Activated naive CD4-positive, alpha-beta T cell treated with anti-CD3 and anti-CD28 coated beads, Interleukin-2, amount 50 U/mL, for 24 hours (primary cell): ENCODE results near the gene BCR.

Experiments
- H3K27ac Mint-ChIP-seq: one replicate; pipeline ENCODE4 v1.8.0; 2021; ENCODE audit warnings: mild to moderate bottlenecking, mixed read lengths
- H3K27me3 Mint-ChIP-seq: one replicate; pipeline ENCODE4 v1.8.0; 2021; ENCODE audit warnings: mixed read lengths
- H3K36me3 Mint-ChIP-seq: one replicate; pipeline ENCODE4 v1.8.0; 2021; ENCODE audit warnings: mixed read lengths
- H3K4me1 Mint-ChIP-seq: one replicate; pipeline ENCODE4 v1.8.0; 2021; ENCODE audit warnings: mixed read lengths
- H3K4me3 Mint-ChIP-seq: one replicate; pipeline ENCODE4 v1.8.0; 2021; ENCODE audit warnings: mild to moderate bottlenecking, mixed read lengths
- H3K9me3 Mint-ChIP-seq: one replicate; pipeline ENCODE4 v1.8.0; 2021; ENCODE audit warnings: mixed read lengths

BCR gene

DNA sequence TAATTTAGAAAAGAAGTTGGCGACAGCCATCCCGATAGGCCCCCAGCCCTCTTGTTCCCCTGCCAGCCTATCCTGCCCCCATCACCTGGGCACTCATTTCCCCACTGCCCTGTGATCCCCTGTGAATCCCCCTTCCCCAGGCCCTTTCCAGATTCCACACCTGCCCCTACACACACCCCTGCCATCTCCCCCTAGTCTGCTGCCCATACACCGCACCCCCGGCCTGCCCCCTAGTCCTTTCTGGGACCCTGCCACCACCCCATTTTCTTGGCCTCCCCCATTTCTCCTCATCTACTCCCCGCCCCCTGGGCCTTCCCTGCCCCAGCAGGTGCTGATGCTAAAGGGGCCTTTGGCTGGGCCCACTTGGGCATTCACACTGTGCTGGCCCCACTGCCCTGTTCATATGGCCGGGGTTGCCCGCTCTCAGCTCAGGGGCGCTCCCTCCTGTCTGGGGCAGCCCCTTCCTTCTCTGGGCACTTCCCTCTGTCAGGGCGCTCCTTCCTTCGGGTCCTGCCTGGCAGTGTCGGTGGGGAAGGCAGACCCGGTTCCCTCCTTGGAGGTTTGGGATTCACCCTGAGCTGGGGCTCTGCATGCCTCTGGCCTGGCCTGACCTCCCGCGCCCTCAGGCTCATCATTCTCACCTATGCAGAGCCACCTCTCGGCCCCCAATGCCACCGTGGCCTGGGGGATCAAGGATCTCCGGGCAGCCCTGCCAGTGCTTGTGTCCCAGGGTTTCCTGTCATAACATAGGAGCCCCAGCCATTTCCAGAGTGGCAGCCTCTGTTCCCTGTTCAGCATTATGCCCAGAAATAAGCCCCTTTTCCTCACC, 108.2 kb downstream of the BCR start:
- Mint-ChIP-seq H3K4me3 (no peak overlapping the region), H3K27me3 (no peaks in the 10 kb centered on the region), H3K27ac (no peak overlapping the region), H3K4me1 (no peaks in the 10 kb centered on the region), H3K9me3 (no peaks in the 10 kb centered on the region), H3K36me3 (peaks cover 4% of the 10 kb centered on the region)

DNA sequence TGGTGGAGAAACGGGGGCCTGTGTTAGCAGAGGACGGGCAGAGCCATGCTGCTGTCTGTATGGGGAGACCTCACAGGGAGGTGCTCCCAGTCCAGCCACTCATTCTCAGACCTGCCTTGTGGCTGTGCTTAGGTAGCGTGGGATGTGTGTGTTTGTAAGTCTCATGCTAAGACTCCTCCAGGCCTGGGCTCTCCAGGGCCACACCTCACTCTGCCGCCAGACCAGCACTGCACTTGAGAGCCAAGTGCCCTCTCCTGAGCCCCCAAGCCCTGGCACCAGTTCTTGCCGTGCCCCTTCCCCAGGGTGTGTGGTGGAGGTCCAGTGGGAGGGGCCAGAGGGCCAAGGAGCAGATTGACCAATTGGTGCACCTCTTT, 108.8 kb downstream of the BCR start:
- Mint-ChIP-seq H3K27ac (no peak overlapping the region), H3K36me3 (peaks cover 4% of the 10 kb centered on the region), H3K4me1 (no peaks in the 10 kb centered on the region)

DNA sequence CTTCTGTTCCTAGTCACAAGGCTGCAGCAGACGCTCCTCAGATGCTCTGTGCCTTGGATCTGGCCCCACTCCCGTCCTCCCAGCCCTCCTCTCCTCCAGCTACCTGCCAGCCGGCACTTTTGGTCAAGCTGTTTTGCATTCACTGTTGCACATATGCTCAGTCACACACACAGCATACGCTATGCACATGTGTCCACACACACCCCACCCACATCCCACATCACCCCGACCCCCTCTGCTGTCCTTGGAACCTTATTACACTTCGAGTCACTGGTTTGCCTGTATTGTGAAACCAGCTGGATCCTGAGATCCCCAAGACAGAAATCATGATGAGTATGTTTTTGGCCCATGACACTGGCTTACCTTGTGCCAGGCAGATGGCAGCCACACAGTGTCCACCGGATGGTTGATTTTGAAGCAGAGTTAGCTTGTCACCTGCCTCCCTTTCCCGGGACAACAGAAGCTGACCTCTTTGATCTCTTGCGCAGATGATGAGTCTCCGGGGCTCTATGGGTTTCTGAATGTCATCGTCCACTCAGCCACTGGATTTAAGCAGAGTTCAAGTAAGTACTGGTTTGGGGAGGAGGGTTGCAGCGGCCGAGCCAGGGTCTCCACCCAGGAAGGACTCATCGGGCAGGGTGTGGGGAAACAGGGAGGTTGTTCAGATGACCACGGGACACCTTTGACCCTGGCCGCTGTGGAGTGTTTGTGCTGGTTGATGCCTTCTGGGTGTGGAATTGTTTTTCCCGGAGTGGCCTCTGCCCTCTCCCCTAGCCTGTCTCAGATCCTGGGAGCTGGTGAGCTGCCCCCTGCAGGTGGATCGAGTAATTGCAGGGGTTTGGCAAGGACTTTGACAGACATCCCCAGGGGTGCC, 109.8 kb downstream of the BCR start:
- peaks cover 4% of the 10 kb centered on the region for H3K36me3 Mint-ChIP-seq
- no peak overlapping the region for H3K27ac Mint-ChIP-seq
- H3K9me3 Mint-ChIP-seq, result no peaks in the 10 kb centered on the region
- H3K4me1 Mint-ChIP-seq, result no peaks in the 10 kb centered on the region
- no peak overlapping the region for H3K4me3 Mint-ChIP-seq
- no peaks in the 10 kb centered on the region for H3K27me3 Mint-ChIP-seq

More for the DNA sequence above, 108.8 kb downstream of the BCR start:
- H3K27me3 Mint-ChIP-seq, result no peaks in the 10 kb centered on the region
- H3K9me3 Mint-ChIP-seq, result no peaks in the 10 kb centered on the region
- no peak overlapping the region for H3K4me3 Mint-ChIP-seq

DNA sequence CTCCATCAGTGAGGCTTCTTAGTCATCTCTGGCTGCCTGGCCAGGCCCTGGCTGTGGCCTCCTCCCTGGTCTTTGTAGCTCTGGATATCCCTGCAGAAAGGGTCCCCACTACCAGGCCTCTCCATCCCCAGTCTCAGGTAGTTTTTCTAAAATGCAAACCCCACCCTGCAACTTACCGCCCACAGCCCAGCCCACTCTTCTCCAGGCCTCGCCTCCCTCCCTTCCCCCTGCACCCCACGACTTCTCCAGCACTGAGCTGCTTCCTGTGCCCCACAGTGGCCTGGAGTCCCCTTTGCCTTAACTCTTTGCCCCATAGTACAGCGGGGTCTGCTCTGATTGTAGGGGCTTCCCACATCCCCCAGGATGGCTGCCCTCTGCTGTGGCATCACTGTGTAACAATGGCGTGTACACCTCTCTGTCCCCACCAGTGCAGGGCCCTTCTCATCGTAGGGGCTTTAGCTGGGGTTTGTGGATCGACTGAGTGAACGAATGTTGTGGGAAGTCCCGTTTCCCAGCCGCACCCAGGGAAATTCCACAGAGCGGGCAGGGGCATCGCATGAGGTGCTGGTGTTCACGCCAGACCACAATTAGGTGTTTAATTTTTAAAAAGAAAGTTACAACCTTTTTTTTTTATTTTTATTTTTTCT, 111.6 kb downstream of the BCR start:
- no peak overlapping the region for H3K27ac Mint-ChIP-seq
- no peaks in the 10 kb centered on the region for H3K4me1 Mint-ChIP-seq
- H3K4me3 Mint-ChIP-seq, result no peak overlapping the region
- H3K9me3 Mint-ChIP-seq, result no peaks in the 10 kb centered on the region
- peaks cover 5% of the 10 kb centered on the region for H3K36me3 Mint-ChIP-seq
- H3K27me3 Mint-ChIP-seq, result no peaks in the 10 kb centered on the region

DNA sequence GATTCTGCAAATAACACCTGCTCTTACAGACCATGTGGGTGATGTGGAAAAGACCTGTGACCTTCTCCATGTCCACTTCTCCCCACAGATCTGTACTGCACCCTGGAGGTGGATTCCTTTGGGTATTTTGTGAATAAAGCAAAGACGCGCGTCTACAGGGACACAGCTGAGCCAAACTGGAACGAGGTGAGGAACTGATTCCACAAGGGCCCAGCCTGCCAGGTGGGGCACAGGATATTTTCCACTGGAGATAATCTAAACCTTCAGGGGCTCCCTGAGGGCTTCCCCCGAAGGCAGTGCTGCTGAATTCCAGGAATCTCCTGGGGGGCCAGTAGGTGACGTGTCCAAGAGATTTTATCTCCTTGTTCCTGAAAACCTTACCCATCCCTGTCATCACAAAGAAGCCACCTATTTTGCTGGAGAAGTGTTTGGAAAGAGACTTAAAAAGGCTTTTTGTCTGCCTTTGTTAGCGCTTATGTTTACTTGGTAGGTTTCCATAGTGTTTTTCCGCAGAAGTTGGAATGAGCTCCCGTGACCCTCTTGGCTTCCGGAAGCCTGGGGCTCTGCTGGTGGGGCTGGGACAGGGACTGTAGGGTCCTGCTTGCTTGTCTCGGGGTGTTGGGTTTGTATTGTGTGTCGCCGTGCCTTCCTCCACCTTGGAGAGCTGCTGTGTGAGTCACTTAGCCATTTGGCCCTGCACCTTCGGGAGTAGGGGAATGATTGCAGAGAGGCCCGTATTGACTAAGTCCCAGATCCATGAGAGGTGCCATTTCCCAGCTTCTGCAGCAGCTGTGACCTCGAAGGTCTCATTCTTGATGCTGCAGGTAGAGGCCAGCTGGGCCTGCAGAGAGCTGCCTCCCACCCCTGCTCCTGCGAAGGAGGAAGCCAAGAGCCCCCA, 112.4 kb downstream of the BCR start:
- Mint-ChIP-seq H3K9me3 (no peaks in the 10 kb centered on the region), H3K27me3 (no peaks in the 10 kb centered on the region), H3K4me1 (no peaks in the 10 kb centered on the region), H3K36me3 (peaks cover 5% of the 10 kb centered on the region), H3K4me3 (no peak overlapping the region), H3K27ac (no peak overlapping the region)

DNA sequence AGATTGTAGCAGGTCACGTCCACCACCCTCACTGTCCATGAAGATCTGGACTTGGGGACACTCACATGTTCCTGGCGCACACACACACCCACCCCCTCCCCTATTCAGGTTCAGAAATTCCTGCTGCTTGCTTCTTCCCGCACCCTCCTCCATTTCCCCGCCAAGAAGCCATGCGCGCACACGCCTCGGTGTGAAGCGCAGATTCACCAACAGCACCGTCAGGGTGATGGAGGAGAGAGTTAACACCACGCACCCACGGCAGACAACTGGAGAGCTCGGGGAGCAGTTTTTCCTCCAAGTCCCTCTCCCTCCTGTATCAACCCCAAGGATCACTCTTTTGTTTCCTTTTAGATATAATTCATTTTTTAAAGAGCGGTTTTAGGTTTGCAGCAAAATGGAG, 113.4 kb downstream of the BCR start:
- H3K27ac Mint-ChIP-seq, result no peak overlapping the region
- no peaks in the 10 kb centered on the region for H3K4me1 Mint-ChIP-seq
- H3K4me3 Mint-ChIP-seq, result no peak overlapping the region
- no peaks in the 10 kb centered on the region for H3K9me3 Mint-ChIP-seq
- peaks cover 5% of the 10 kb centered on the region for H3K36me3 Mint-ChIP-seq
- no peaks in the 10 kb centered on the region for H3K27me3 Mint-ChIP-seq

DNA sequence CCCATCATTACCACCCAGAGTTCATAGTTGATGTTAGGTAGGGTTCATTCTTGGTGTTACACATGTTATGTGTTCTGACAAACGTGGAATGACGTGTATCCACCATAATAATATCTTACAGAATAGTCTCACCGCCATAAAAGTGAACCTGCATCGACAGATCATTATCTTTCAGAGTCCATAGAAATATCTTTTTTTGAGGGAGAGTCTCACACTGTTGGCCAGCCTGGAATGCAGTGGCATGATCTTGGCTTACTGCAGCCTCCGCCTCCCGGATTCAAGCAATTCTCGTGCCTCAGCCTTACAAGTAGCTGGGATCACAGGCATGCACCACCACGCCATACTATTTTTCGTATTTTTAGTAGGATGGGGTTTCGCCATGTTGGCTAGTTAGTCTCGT, 113.9 kb downstream of the BCR start:
- Mint-ChIP-seq H3K27ac (no peak overlapping the region), H3K4me3 (no peak overlapping the region), H3K36me3 (peaks cover 5% of the 10 kb centered on the region), H3K4me1 (no peaks in the 10 kb centered on the region), H3K27me3 (no peaks in the 10 kb centered on the region), H3K9me3 (no peaks in the 10 kb centered on the region)

DNA sequence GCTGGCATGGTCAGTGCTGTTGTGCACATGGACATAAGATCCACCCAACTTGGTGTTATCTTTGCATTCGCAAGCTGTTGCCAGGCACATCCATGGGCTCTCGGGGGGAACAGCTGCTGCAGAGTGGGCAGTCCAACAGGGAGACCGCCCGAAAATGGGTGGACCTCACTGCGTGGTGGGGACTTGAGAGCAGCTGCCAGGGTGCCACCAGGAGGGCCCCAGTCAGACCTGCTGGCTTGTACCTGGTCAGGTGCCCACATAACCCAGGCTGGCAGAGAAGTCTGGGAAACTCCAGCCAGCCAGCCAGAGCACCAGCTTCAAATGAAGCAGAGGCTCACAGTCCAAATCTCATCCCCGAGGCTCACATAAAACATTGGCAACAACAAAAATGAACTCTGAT, 120.2 kb downstream of the BCR start:
- H3K4me1 Mint-ChIP-seq, result no peaks in the 10 kb centered on the region
- H3K9me3 Mint-ChIP-seq, result no peaks in the 10 kb centered on the region
- H3K27me3 Mint-ChIP-seq, result no peaks in the 10 kb centered on the region
- H3K27ac Mint-ChIP-seq, result no peak overlapping the region
- H3K36me3 Mint-ChIP-seq, result peaks cover 5% of the 10 kb centered on the region
- no peak overlapping the region for H3K4me3 Mint-ChIP-seq

DNA sequence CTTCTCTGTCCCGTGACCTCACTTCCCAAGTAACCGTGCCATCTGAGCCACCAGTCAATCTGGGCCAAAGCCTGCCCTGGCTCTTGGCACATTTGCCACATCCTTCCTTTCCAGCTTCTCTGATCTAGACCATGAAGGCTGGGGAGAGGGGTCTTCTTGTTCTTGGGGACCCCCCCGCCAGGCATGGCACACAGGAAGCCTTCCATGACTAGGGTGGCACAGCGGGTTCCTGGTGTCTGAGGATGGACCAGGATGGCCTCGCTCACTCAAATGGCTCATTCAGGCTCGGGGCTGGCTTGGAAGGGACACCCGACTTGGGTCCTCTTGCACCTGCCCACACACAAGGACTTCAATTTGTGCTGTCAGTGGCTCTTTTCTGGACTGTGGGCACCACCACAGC, 121.3 kb downstream of the BCR start:
- peaks cover 5% of the 10 kb centered on the region for H3K36me3 Mint-ChIP-seq
- no peaks in the 10 kb centered on the region for H3K27me3 Mint-ChIP-seq
- H3K27ac Mint-ChIP-seq, result no peak overlapping the region
- H3K9me3 Mint-ChIP-seq, result no peaks in the 10 kb centered on the region
- no peak overlapping the region for H3K4me3 Mint-ChIP-seq
- no peaks in the 10 kb centered on the region for H3K4me1 Mint-ChIP-seq

DNA sequence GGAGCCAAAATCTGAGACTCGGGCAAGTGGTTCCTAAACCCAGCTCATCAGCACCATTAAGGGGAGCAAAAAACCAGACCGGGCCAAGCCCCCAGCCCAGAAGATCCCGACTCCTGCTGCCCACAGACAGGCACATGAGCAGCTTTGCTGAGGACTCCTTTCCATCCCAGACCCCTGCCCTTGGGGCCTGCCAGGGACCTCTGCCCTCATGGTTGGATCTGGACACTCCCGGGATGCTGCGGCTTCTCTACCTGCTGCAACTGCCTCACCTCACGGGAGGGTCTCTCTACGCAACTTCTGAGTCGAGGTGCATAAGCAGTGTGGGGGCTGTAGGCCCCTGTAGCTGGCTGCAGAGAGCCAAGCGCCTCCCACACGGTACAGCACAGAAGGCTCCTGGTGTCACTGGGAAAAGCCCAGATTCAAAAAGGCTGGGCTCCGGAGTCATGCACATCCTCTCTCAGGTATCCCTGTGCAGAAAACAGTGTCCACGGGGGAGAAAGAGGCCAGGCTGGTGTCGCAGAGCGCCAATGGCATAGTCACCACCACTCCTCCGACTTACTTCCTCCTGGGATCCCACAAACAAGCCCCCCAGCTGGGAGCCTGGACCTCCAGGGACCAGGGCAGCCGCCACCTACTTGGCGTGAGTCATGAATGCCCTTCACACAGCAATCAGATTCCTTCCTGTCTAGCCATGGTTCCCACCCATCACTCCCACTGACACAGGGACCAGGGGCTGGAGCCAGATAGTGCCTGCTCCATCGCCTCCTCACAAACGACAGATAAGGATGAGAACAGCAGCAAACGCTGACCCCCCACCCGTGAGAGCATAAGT, 122.1 kb downstream of the BCR start:
- Mint-ChIP-seq H3K27me3 (no peaks in the 10 kb centered on the region), H3K9me3 (no peaks in the 10 kb centered on the region), H3K27ac (no peak overlapping the region), H3K4me1 (no peaks in the 10 kb centered on the region), H3K36me3 (peaks cover 2% of the 10 kb centered on the region), H3K4me3 (no peak overlapping the region)

DNA sequence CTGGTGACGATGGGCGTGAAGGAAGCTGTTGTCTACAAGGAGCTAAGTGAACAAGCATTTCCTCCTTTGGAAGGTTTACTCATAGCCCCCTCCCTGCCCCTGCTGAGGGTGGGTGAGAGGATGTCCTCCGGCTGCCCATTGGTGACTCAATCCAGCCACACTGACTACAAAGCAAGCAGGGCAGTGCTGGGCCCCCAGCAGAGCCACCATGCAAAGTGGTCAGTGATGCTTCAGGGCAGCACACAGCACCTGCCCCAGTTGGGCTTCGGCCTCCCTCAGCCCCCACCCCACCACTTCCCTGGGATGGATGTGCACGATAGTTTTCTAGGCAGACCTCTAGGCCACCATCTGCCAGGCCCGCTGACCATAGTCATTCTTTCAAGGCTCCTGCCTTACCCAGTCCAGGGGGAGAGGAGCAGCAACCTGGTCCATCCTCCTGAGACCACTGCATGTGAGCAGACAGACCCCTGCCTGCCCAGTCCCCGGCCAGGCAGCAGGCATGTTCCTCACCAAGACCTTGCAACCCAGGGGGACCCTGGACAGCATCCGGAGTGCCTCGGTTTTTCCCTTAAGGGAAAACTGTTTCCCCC, 125.1 kb downstream of the BCR start:
- no peak overlapping the region for H3K27ac Mint-ChIP-seq
- H3K4me1 Mint-ChIP-seq, result no peaks in the 10 kb centered on the region
- H3K9me3 Mint-ChIP-seq, result no peaks in the 10 kb centered on the region
- no peak overlapping the region for H3K4me3 Mint-ChIP-seq
- no peaks in the 10 kb centered on the region for H3K27me3 Mint-ChIP-seq
- H3K36me3 Mint-ChIP-seq, result peaks cover 2% of the 10 kb centered on the region

DNA sequence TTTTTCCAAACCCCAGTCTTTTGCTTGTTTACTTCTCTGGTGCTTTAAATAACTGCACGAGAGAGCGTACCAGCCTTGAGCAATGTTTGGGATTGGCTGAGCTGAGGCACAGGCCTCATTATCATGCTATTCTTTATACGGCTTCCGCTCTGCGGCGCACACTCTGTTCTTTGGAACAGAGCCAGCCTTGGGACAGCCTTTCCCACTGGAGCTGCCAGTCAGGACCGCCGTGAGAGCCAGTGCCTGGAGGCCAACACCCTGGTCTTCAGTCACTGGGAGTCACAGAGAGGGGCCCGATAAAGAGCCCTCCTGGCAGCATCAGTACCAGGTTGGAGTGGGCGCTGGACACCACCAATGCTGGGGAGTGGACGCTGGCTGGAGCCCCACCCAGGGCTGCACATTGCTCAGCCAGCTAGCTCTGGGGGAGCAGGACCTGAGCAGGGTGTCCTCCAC, 125.6 kb downstream of the BCR start:
- no peaks in the 10 kb centered on the region for H3K4me1 Mint-ChIP-seq
- H3K4me3 Mint-ChIP-seq, result no peak overlapping the region
- no peaks in the 10 kb centered on the region for H3K27me3 Mint-ChIP-seq
- no peak overlapping the region for H3K27ac Mint-ChIP-seq
- H3K9me3 Mint-ChIP-seq, result no peaks in the 10 kb centered on the region
- peaks cover 2% of the 10 kb centered on the region for H3K36me3 Mint-ChIP-seq

DNA sequence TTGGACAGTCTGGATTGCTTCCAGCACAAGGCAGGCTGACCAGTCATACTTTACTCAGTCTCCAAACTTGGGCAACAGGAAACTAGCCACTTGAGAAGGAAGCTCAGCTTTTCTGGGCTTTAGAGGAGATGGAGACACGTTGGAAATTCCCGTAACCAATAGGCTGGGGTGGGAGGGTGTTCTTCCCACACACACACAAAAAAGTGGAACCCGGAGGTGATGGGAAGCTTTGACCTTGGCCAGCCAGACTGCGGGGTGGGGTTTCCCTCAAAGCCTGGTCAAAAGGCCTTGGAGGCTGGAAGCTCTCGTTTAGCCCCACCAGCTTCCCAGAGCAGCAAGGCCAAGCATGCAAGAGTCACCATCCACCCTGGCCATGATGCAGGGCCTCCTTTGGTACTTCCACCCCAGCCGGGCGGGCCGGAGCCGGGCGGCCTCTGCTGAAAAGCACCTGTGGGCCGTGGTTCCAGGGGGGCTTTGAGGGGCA, 126.2 kb downstream of the BCR start:
- H3K27ac Mint-ChIP-seq, result no peak overlapping the region
- H3K4me3 Mint-ChIP-seq, result no peak overlapping the region

DNA sequence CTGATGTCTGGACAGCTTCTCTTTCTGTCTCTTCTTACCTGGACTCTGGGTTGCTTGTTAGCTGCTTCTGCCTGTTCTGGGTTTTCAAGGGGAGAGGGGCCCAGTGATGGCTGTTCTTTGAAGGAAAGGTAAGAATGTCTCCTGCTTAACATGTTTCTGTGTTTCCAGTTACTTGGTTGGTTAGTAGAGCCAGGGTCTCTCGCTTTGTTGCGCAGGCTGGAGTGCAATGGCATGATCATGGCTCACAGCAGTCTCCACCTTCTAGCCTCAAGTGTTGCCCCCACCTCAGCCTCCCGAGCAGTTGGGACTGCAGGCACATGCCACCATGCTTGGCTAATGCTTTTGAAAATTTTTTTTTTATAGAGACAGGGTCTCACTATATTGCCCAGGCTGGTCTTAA, 126.6 kb downstream of the BCR start:
- no peaks in the 10 kb centered on the region for H3K9me3 Mint-ChIP-seq
- H3K27ac Mint-ChIP-seq, result no peak overlapping the region
- H3K36me3 Mint-ChIP-seq, result peaks cover 2% of the 10 kb centered on the region
- no peaks in the 10 kb centered on the region for H3K27me3 Mint-ChIP-seq
- no peaks in the 10 kb centered on the region for H3K4me1 Mint-ChIP-seq
- no peak overlapping the region for H3K4me3 Mint-ChIP-seq

More for the DNA sequence above, 126.2 kb downstream of the BCR start:
- no peaks in the 10 kb centered on the region for H3K9me3 Mint-ChIP-seq
- no peaks in the 10 kb centered on the region for H3K27me3 Mint-ChIP-seq
- peaks cover 2% of the 10 kb centered on the region for H3K36me3 Mint-ChIP-seq
- no peaks in the 10 kb centered on the region for H3K4me1 Mint-ChIP-seq
